Measurements from ENCODE around the gene LYRM7.

Gene LYRM7

DNA sequence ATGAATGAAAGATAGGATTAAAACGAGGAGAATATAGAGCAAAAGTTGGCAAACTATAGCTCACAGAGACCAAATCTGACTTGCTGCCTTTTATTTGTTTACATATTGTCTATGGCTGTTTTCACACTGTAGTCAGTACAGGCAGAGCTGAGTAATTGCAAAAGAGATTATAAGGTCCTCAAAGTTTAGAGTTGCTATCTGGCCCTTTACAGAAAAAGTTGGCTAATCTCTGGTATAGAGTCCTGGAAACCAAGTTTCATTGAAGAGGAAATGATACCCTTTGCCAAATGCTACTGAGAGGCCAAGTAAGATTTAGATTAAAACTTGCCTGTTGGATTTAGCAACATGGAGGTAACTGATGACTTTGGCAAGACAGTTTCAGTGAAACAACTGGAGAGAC is 36.0 kb downstream of the LYRM7 start:
- H3K27me3 ChIP-seq (ENCODE audit: insufficient read depth, low read length, poor library complexity, severe bottlenecking) = no peaks in the 10 kb centered on the region
- H3K9me3 ChIP-seq (ENCODE audit: insufficient read depth, low read depth, low read length) = no peaks in the 10 kb centered on the region
- H3K9me2 ChIP-seq (replicated peaks; ENCODE audit: low read depth, low read length) = no peaks in the 10 kb centered on the region
- H3K9ac ChIP-seq (ENCODE audit: low read depth, low read length, poor library complexity, severe bottlenecking) = no peak overlapping the region
- H3K4me3 ChIP-seq (ENCODE audit: low read length, poor library complexity, severe bottlenecking) = no peak overlapping the region
- H3K4me1 ChIP-seq (ENCODE audit: insufficient read depth, low read length, poor library complexity, severe bottlenecking) = peaks cover 33% of the 10 kb centered on the region
- H4K20me1 ChIP-seq (ENCODE audit: insufficient read depth, low read length, poor library complexity, severe bottlenecking) = no peaks in the 10 kb centered on the region
- no peaks in the 10 kb centered on the region for H3K36me3 ChIP-seq (ENCODE audit: insufficient read depth, low read length)
- TF ChIP-seq EZH2phosphoT487 (IDR thresholded peaks at IDR 0.05; ENCODE audit: borderline replicate concordance) = no peak
- TF ChIP-seq, protein P1, sequence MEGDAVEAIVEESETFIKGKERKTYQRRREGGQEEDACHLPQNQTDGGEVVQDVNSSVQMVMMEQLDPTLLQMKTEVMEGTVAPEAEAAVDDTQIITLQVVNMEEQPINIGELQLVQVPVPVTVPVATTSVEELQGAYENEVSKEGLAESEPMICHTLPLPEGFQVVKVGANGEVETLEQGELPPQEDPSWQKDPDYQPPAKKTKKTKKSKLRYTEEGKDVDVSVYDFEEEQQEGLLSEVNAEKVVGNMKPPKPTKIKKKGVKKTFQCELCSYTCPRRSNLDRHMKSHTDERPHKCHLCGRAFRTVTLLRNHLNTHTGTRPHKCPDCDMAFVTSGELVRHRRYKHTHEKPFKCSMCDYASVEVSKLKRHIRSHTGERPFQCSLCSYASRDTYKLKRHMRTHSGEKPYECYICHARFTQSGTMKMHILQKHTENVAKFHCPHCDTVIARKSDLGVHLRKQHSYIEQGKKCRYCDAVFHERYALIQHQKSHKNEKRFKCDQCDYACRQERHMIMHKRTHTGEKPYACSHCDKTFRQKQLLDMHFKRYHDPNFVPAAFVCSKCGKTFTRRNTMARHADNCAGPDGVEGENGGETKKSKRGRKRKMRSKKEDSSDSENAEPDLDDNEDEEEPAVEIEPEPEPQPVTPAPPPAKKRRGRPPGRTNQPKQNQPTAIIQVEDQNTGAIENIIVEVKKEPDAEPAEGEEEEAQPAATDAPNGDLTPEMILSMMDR (conservative IDR thresholded peaks at IDR 0.05; ENCODE audit: low read length) = no peak
- H3K79me2 ChIP-seq (ENCODE audit: insufficient read depth, low read length) = peaks cover 16% of the 10 kb centered on the region
- H2AFZ ChIP-seq (ENCODE audit: low read length) = no peak overlapping the region
- H3F3A ChIP-seq (ENCODE audit: low read depth) = peaks cover 12% of the 10 kb centered on the region
- H3K4me2 ChIP-seq (ENCODE audit: low read depth, low read length, poor library complexity, severe bottlenecking) = no peak overlapping the region

DNA sequence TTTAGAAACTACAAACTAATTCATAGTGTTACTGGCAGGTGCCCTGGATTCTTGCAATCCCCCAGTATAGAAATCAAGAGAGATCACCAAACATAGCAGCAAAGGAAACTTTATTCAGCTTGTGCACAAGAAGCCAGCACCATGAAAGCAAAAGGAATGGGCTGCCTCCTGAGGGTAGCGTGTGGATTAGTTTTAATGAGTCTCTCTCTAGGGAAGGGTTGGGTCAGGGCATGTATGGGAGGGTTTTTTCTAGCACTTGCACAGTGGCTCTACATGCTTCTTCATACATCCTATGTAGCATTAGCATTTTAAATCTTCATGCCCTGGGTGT is 38.4 kb downstream of the LYRM7 start:
- H3F3A ChIP-seq (ENCODE audit: low read depth) = peaks cover 12% of the 10 kb centered on the region
- peak overlapping the region; percentile 78 for H3K4me3 ChIP-seq (ENCODE audit: low read length, poor library complexity, severe bottlenecking)
- H3K36me3 ChIP-seq (ENCODE audit: insufficient read depth, low read length) = no peaks in the 10 kb centered on the region
- no peaks in the 10 kb centered on the region for H4K20me1 ChIP-seq (ENCODE audit: insufficient read depth, low read length, poor library complexity, severe bottlenecking)
- H3K9me2 ChIP-seq (replicated peaks; ENCODE audit: low read depth, low read length) = no peaks in the 10 kb centered on the region
- H3K79me2 ChIP-seq (ENCODE audit: insufficient read depth, low read length) = peaks cover 39% of the 10 kb centered on the region
- H3K4me1 ChIP-seq (ENCODE audit: insufficient read depth, low read length, poor library complexity, severe bottlenecking) = peaks cover 37% of the 10 kb centered on the region
- H3K4me2 ChIP-seq (ENCODE audit: low read depth, low read length, poor library complexity, severe bottlenecking) = peak overlapping the region; percentile 82
- no peaks in the 10 kb centered on the region for H3K9me3 ChIP-seq (ENCODE audit: insufficient read depth, low read depth, low read length)
- no peaks in the 10 kb centered on the region for H3K27me3 ChIP-seq (ENCODE audit: insufficient read depth, low read length, poor library complexity, severe bottlenecking)
- peak overlapping the region; percentile 3; the same call in 1 of the 2 replicates for H2AFZ ChIP-seq (ENCODE audit: low read length)
- H3K9ac ChIP-seq (ENCODE audit: low read depth, low read length, poor library complexity, severe bottlenecking) = peak overlapping the region; percentile 92
- TF ChIP-seq, protein P1 (conservative IDR thresholded peaks at IDR 0.05; ENCODE audit: low read length) = no peak
- no peak for TF ChIP-seq EZH2phosphoT487 (IDR thresholded peaks at IDR 0.05; ENCODE audit: borderline replicate concordance)

DNA sequence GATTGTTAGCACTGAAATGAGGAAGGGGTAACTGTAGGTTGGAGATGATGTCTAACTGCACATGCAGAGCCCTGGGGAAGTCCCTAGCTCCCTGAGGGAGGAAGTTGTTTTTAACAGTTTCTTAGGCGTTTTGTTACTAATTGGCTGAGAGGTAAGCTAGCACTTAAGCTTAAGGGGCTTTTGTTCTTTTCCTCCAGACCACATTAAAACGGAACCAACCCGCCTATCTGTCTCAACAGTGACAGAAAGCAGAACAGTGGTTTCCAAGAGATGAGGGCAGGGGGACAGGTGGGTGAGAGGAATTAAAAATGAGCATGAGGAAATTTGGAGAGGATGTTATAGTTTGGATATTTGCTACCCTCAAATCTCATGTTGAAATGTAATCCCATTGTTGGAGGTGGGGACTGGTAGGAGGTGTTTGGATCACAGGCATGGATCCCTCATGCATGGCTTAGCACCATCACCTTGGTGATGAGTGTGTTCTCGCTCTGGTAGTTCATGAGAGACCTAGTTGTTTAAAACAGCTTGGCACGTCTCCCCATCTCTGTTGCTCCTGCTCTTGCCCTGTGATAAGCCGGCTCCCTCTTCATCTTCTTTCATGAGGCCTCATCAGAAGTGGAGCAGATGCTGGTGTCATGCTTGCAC is 38.9 kb downstream of the LYRM7 start:
- H3K4me3 ChIP-seq (ENCODE audit: low read length, poor library complexity, severe bottlenecking) = peak overlapping the region; percentile 78

More for the DNA sequence above, 38.9 kb downstream of the LYRM7 start:
- Histone ChIP-seq H3K9me2 (replicated peaks; ENCODE audit: low read depth, low read length) (no peaks in the 10 kb centered on the region), H3K27me3 (ENCODE audit: insufficient read depth, low read length, poor library complexity, severe bottlenecking) (no peaks in the 10 kb centered on the region), H3K4me2 (ENCODE audit: low read depth, low read length, poor library complexity, severe bottlenecking) (peak overlapping the region; percentile 82), H3K9me3 (ENCODE audit: insufficient read depth, low read depth, low read length) (no peaks in the 10 kb centered on the region), H3F3A (ENCODE audit: low read depth) (peaks cover 12% of the 10 kb centered on the region), H3K36me3 (ENCODE audit: insufficient read depth, low read length) (no peaks in the 10 kb centered on the region), H3K4me1 (ENCODE audit: insufficient read depth, low read length, poor library complexity, severe bottlenecking) (peaks cover 41% of the 10 kb centered on the region), H4K20me1 (ENCODE audit: insufficient read depth, low read length, poor library complexity, severe bottlenecking) (no peaks in the 10 kb centered on the region), H2AFZ (ENCODE audit: low read length) (no peak overlapping the region), H3K79me2 (ENCODE audit: insufficient read depth, low read length) (peaks cover 43% of the 10 kb centered on the region), H3K9ac (ENCODE audit: low read depth, low read length, poor library complexity, severe bottlenecking) (peak overlapping the region; percentile 92)
- no peak for TF ChIP-seq EZH2phosphoT487 (IDR thresholded peaks at IDR 0.05; ENCODE audit: borderline replicate concordance)
- TF ChIP-seq, protein P1 (conservative IDR thresholded peaks at IDR 0.05; ENCODE audit: low read length) = no peak

Data from Loucy (cell line).